ENCODE data around the gene WNK3.

WNK3 gene

GRCh38 chrX:54194982-54195588 lies 162.8 kb downstream of the WNK3 start:
- Mint-ChIP-seq H3K4me3 (no peak overlapping the region), H3K27ac (no peak overlapping the region), H3K4me1 (no peaks in the 10 kb centered on the region), H3K27me3 (ENCODE audit: low read depth) (no peaks in the 10 kb centered on the region), H3K36me3 (ENCODE audit: low read depth) (peaks cover 4% of the 10 kb centered on the region), H3K9me3 (no peaks in the 10 kb centered on the region)
- no peak for TF ChIP-seq CTCF (IDR thresholded peaks at IDR 0.05; ENCODE audit: unreplicated experiment in 3 of 3)

- H3K27ac Mint-ChIP-seq, result no peak overlapping the region
- no peaks in the 10 kb centered on the region for H3K27me3 Mint-ChIP-seq (ENCODE audit: low read depth)
- H3K9me3 Mint-ChIP-seq, result no peaks in the 10 kb centered on the region
- H3K36me3 Mint-ChIP-seq (ENCODE audit: low read depth), result no peaks in the 10 kb centered on the region
- no peak overlapping the region for H3K4me3 Mint-ChIP-seq
- TF ChIP-seq CTCF (IDR thresholded peaks at IDR 0.05; ENCODE audit: unreplicated experiment in 3 of 3), result no peak
- H3K4me1 Mint-ChIP-seq, result no peaks in the 10 kb centered on the region
Observed at GRCh38 chrX:54193085-54193821, 164.6 kb downstream of the WNK3 start.

GRCh38 chrX:54184474-54184873 lies 173.4 kb downstream of the WNK3 start:
- Mint-ChIP-seq H3K4me3 (no peak overlapping the region), H3K36me3 (ENCODE audit: low read depth) (no peaks in the 10 kb centered on the region), H3K27ac (no peak overlapping the region), H3K9me3 (peaks cover 5% of the 10 kb centered on the region), H3K27me3 (ENCODE audit: low read depth) (no peaks in the 10 kb centered on the region), H3K4me1 (peaks cover 23% of the 10 kb centered on the region)
- no peak for TF ChIP-seq CTCF (IDR thresholded peaks at IDR 0.05; ENCODE audit: unreplicated experiment in 3 of 3)

- peak within 1 kb of the TSS; percentile 86 to 88 (median 88) for H3K4me3 Mint-ChIP-seq
- H3K27ac Mint-ChIP-seq, result peak within 1 kb of the TSS; percentile 87 to 99 (median 95)
- peaks cover 30% of the 10 kb centered on the region for H3K4me1 Mint-ChIP-seq
- no peaks in the 10 kb centered on the region for H3K27me3 Mint-ChIP-seq (ENCODE audit: low read depth)
- no peak for TF ChIP-seq CTCF (IDR thresholded peaks at IDR 0.05; ENCODE audit: unreplicated experiment in 3 of 3)
- no peaks in the 10 kb centered on the region for H3K36me3 Mint-ChIP-seq (ENCODE audit: low read depth)
- H3K9me3 Mint-ChIP-seq, result peaks cover 5% of the 10 kb centered on the region
Observed at GRCh38 chrX:54182864-54183613, 174.8 kb downstream of the WNK3 start, which contains the start of gene FAM120C. Gene FAM120C, minus strand, starts transcription at chrX:54183254. Its CDS starts 56 bp downstream, at chrX:54183198.

GRCh38 chrX:54182194-54182863 lies 175.5 kb downstream of the WNK3 start:
- no peaks in the 10 kb centered on the region for H3K27me3 Mint-ChIP-seq (ENCODE audit: low read depth)
- TF ChIP-seq CTCF (IDR thresholded peaks at IDR 0.05; ENCODE audit: unreplicated experiment in 3 of 3), result no peak
- peak overlapping the region; percentile 79 to 88 (median 86) for H3K4me3 Mint-ChIP-seq
- H3K27ac Mint-ChIP-seq, result peak overlapping the region; percentile 14 to 79 (median 71)
- peaks cover 5% of the 10 kb centered on the region for H3K9me3 Mint-ChIP-seq
- H3K36me3 Mint-ChIP-seq (ENCODE audit: low read depth), result peaks cover 4% of the 10 kb centered on the region
- H3K4me1 Mint-ChIP-seq, result peaks cover 37% of the 10 kb centered on the region

Data from nephron (organoid).